Neural crest cell (in vitro differentiated cells): ENCODE data around the gene KCNK3. TPM values are rescaled to one million over a fixed set of nuclear protein-coding genes. Genes with fewer than 3 reads are reported as not detected.
"Not testable (repeated sequence)": the region's sequence is repeated elsewhere in the genome, so short reads cannot be mapped to it uniquely, and the experiment has no call there.

Experiments used
- DNase-seq: peaks from one replicate; pipeline ENCODE4 v3.0.0; 2021; ENCODE audit warnings: low read depth, mixed read lengths, low spot score
- H3K27ac Mint-ChIP-seq: one replicate; pipeline ENCODE4 v1.8.0; 2021; ENCODE audit warnings: mild to moderate bottlenecking, mixed read lengths; ENCODE audit not compliant: unreplicated experiment
- H3K27me3 Mint-ChIP-seq: 2 replicates; pipeline ENCODE4 v1.8.0; 2021; ENCODE audit warnings: low read depth, mild to moderate bottlenecking, mixed read lengths
- H3K36me3 Mint-ChIP-seq: 2 replicates; pipeline ENCODE4 v1.8.0; 2021; ENCODE audit warnings: low read depth, mild to moderate bottlenecking, mixed read lengths
- H3K4me1 Mint-ChIP-seq: 2 replicates; pipeline ENCODE4 v1.8.0; 2021; ENCODE audit warnings: mixed read lengths
- H3K4me3 Mint-ChIP-seq: one replicate; pipeline ENCODE4 v1.8.0; 2021; ENCODE audit warnings: mild to moderate bottlenecking, mixed read lengths
- H3K9me3 Mint-ChIP-seq: 2 replicates; pipeline ENCODE4 v1.8.0; 2021; ENCODE audit warnings: mixed read lengths
- total RNA-seq: library from RNA; stranded (reverse); gene quantifications from 2 replicates; pipeline ENCODE4 v1.2.1, GENCODE V29; 2021
- TF ChIP-seq, protein P1 (sequence below): fragments of 200-600 bp; sonication (generic); conservative IDR thresholded peaks from 2 replicates; pipeline ENCODE4 v1.5.0; 2021; ENCODE audit warnings: antibody characterized with exemption, mild to moderate bottlenecking

KCNK3 gene
- total RNA-seq, 1 donor from 2014 or later, result 0.58 TPM

DNA sequence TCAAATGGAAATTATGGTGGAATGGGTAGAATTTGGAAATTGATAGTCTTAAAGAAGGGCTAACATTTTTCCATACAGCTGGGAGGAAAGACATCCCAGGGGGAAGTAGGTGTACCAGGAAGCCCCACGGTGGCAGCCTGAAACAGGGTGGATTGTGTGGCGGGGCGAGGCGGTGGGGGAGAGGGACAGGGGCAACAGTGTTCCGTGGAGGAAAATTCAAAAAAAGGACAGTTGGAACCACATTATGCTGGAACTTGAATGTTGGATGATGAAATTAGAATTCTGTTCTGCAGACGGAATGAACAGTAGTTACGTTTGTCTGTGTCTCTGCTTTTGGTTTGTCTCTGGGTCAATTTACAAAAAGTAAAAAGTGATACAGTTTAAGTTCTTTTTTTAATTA, 40.7 kb upstream of the KCNK3 start:
- Mint-ChIP-seq H3K4me1 (peaks cover 13% of the 10 kb centered on the region), H3K36me3 (no peaks in the 10 kb centered on the region), H3K27ac (no peak overlapping the region), H3K4me3 (no peak overlapping the region), H3K27me3 (no peaks in the 10 kb centered on the region), H3K9me3 (no peaks in the 10 kb centered on the region)
- no peak for DNase-seq
- TF ChIP-seq, protein P1, sequence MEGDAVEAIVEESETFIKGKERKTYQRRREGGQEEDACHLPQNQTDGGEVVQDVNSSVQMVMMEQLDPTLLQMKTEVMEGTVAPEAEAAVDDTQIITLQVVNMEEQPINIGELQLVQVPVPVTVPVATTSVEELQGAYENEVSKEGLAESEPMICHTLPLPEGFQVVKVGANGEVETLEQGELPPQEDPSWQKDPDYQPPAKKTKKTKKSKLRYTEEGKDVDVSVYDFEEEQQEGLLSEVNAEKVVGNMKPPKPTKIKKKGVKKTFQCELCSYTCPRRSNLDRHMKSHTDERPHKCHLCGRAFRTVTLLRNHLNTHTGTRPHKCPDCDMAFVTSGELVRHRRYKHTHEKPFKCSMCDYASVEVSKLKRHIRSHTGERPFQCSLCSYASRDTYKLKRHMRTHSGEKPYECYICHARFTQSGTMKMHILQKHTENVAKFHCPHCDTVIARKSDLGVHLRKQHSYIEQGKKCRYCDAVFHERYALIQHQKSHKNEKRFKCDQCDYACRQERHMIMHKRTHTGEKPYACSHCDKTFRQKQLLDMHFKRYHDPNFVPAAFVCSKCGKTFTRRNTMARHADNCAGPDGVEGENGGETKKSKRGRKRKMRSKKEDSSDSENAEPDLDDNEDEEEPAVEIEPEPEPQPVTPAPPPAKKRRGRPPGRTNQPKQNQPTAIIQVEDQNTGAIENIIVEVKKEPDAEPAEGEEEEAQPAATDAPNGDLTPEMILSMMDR, result no peak

DNA sequence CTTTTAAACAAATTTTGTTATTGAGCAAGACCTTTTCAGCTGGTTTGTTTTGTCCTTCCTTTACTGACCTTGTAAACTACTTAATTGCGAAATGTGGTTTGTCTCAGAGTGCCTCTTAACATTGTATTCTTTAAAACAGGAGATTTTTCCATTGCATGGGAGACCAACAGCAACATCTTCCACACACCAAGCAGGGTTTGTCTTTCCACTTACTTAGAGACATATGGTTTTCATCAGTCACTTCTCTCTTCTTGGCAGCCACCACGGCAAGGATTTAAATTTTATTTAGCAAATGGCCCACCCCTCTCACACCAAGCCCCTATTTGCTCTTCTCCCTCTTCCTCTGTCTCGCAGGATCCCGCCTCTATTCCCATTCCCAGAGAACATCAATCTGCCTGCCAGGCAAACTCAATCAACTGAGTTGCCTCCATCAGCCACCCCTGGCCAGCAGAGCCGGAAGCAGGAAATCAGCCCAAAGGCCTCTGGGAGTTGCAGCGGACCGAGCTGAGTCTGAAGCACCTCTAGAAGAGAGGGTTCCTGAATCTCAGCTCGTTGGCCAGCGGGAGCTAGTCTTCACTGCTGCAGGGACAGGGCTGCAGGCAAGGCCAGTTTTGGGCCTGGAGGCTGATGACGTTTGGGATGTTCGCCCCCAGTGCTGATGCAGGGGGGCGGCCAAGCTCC, 40.0 kb upstream of the KCNK3 start:
- TF ChIP-seq, protein P1, result no peak
- peak overlapping the region; percentile 3 for H3K27ac Mint-ChIP-seq
- DNase-seq, result no peak
- no peak overlapping the region for H3K4me3 Mint-ChIP-seq
- H3K27me3 Mint-ChIP-seq, result no peaks in the 10 kb centered on the region
- no peaks in the 10 kb centered on the region for H3K36me3 Mint-ChIP-seq
- H3K4me1 Mint-ChIP-seq, result peaks cover 7% of the 10 kb centered on the region
- no peaks in the 10 kb centered on the region for H3K9me3 Mint-ChIP-seq

DNA sequence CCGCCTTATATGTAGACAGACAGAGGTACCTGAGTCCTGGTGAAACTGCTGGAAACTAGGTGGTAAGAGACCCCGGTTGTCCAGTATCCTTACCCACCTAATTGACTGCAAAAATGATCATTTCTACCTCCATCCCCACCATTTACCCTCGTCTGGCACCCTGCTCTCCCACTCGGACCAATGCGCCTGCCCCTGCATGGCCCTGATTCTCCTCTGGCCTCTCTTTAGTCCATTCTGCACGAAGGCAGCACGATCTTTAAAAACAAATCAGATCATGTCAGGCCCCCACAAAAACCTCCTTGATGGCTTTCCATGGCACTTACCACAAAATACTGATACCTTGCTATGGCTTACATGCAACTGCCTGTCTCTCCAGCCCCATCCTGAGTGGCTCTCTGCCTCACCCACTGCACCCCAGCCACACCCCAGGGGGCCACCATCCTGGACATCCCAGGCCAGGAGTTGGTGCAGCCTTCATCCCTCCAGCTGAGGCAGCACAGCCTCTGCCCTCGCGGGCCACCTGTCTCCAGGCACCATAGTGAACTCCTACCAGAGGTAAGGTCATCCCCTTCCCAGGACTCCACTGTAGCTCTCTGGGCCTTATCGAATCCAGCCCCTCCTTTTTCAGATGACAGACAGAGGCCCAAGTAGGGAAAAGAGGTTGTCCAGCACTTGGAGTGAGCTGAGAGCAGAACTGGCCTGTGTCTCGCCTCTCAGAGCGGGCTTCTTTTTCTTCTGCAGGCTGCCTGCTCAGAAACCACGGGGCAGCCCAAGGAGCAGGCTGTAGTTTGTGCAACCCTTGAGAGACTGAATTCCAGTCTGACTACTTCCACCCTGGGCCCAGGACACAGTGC, 39.1 kb upstream of the KCNK3 start:
- DNase-seq, result no peak
- Mint-ChIP-seq H3K9me3 (no peaks in the 10 kb centered on the region), H3K4me1 (peaks cover 7% of the 10 kb centered on the region), H3K4me3 (no peak overlapping the region), H3K36me3 (no peaks in the 10 kb centered on the region), H3K27me3 (no peaks in the 10 kb centered on the region), H3K27ac (peak overlapping the region; percentile 28)
- TF ChIP-seq, protein P1, result no peak

DNA sequence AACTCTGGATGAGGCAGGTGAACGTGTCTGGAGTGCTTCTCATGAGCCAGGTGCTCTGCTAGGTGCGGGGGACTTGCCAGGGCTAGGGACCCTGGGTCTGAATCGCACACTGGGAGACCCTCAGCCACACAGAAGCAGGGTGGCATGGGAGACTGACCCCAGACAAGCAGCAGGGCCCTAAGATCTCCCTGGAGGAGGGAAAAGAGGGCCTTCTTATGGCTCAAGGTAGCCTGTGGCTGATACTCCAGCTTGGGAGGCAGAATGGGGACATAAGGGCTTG, 38.5 kb upstream of the KCNK3 start:
- H3K4me3 Mint-ChIP-seq, result no peak overlapping the region

DNA sequence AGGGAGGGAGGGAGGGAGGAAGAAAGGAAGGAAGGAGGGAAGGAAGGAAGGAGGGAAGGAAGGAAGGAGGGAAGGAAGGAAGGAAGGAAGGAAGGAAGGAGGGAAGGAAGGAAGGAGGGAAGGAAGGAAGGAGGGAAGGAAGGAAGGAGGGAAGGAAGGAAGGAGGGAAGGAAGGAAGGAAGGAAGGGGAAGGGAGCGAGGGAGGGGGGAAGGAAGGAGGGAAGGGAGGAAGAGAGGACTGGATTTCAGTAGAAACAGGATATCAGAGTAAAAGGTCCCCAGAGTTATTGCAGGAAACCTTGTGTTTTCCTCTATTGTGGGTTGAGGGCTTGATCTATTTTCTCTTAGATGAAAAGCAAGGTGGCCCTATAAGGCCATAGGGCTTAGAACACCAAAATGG, 37.4 kb upstream of the KCNK3 start:
- not testable (repeated sequence) for H3K27ac Mint-ChIP-seq, H3K27me3 Mint-ChIP-seq, DNase-seq, H3K36me3 Mint-ChIP-seq, H3K9me3 Mint-ChIP-seq, H3K4me3 Mint-ChIP-seq, H3K4me1 Mint-ChIP-seq

More for the DNA sequence above, 38.5 kb upstream of the KCNK3 start:
- Mint-ChIP-seq H3K9me3 (no peaks in the 10 kb centered on the region), H3K36me3 (no peaks in the 10 kb centered on the region), H3K27ac (peak overlapping the region; percentile 27), H3K4me1 (peaks cover 7% of the 10 kb centered on the region), H3K27me3 (no peaks in the 10 kb centered on the region)
- TF ChIP-seq, protein P1, result no peak
- DNase-seq, result no peak

DNA sequence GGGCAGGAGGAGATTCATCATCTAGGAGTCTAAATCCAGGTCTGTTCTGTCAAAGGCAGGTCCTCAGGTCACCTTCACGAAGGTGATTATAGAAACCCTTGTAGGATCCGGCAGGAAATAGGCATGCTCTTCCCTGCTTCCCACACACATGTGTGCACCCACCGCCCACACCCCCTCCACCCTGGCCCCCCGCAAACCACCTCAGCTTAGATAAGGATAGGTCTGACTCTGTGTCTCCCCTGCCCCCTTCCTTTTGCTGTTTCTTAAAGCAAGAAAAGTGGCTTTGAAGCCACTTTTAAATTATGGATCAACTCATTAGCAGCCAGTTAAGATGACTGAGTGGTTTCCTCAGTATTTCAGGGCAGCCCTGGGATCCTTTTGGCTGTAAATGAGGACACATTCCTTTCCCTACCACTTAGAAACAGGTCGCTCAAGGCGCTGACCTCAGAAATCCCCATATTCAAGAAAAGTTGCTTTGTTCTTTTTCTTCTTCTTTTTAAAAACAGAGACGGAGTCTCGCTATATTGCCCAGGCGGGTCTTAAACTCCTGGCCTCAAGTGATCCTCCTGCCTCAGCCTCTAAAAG, 36.8 kb upstream of the KCNK3 start:
- DNase-seq, result no peak
- Mint-ChIP-seq H3K9me3 (peaks cover 5% of the 10 kb centered on the region), H3K36me3 (no peaks in the 10 kb centered on the region), H3K4me3 (no peak overlapping the region), H3K4me1 (peaks cover 7% of the 10 kb centered on the region), H3K27ac (no peak overlapping the region), H3K27me3 (peaks cover 3% of the 10 kb centered on the region)
- TF ChIP-seq, protein P1, result no peak
